GM18867 (cell line): ENCODE results near the gene SHKBP1.
A peak's percentile ranks its signal among the peaks of the same experiment; 100 is the strongest.
"Not testable (repeated sequence)": the region's sequence is repeated elsewhere in the genome, so short reads cannot be mapped to it uniquely, and the experiment has no call there.

Experiments
- ATAC-seq: cut with Tn5 transposase; IDR thresholded peaks from one replicate; pipeline ENCODE4 v1.9.1; 2021; ENCODE audit warnings: mild to moderate bottlenecking, moderate library complexity; ENCODE audit not compliant: unreplicated experiment

SHKBP1 gene

DNA sequence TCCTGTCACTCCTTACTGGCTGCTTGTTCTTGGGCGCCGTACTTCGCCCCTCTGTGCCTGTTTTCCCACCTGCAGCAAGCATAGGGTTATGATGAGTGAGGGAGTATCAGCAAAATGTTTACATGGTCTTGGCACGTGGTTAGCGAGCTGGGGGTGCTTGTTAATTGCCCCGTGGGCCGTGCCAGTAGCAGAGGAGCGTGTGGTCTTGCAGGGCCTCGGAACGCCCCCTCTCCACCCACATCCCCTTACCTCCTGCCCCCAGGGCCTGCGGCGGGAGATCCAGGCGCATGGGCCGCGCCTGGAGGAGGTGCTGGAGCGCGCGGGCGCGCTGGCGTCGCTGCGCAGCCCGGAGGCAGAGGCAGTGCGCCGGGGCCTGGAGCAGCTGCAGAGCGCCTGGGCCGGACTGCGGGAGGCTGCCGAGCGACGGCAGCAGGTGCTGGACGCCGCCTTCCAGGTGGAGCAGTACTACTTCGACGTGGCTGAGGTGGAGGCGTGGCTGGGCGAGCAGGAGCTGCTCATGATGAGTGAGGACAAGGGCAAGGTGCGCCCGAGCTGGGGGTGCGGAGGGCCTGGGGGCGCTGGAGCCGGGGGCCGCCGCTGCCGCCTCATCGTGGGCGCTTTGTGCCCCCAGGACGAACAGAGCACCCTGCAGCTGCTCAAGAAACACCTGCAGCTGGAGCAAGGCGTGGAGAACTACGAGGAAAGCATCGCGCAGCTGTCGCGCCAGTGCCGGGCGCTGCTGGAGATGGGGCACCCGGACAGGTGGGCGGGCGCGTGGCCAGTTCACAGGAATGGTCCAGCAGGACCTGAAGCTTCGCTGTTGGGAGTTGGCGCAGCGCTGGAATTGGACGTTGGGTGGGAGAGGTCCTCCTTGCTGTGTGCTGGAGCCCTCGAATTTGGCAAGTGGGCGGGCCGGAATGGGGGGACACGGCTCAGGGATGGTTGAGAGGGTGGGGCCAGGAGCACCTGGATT lies 22.5 kb upstream of the SHKBP1 start:
- ATAC-seq = no peak

- no peak for ATAC-seq
Observed at GRCh38 chr19:40555978-40556689, 20.5 kb upstream of the SHKBP1 start.

GRCh38 chr19:40556953-40557530 lies 19.6 kb upstream of the SHKBP1 start:
- no peak for ATAC-seq

DNA sequence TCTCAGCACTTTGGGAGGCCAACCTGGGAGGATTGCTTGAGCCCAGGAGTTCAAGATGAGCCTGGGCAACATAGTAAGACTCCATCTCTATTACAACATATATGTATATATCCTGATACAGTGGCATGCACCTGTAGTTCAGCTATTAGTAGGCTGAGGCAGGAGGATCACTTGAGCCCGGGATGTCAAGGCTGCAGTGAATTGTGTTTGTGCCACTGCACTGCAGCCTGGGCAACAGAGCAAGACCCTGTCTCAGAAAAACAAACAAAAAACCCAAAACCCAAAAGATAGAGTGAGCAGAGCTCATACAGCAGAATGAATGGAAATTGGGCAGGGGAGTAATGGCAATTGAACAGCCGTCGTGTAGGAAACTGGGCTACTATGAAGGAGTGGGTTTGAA lies 17.3 kb upstream of the SHKBP1 start:
- ATAC-seq = no peak

DNA sequence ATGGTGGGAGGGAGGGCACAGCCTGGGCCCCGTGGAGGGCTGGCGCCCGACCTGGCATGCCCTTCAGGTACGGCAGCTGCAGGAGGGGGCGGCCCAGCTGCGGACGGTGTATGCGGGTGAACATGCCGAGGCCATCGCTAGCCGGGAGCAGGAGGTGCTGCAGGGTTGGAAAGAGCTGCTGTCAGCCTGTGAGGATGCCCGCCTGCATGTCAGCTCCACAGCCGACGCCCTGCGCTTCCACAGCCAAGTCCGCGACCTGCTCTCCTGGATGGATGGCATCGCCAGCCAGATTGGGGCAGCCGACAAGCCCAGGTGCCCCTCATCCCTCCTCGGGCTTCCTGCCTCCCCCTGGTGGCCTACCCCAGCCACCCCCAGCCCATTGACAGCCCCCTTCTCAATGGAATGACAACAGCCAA lies 16.6 kb upstream of the SHKBP1 start:
- no peak for ATAC-seq

DNA sequence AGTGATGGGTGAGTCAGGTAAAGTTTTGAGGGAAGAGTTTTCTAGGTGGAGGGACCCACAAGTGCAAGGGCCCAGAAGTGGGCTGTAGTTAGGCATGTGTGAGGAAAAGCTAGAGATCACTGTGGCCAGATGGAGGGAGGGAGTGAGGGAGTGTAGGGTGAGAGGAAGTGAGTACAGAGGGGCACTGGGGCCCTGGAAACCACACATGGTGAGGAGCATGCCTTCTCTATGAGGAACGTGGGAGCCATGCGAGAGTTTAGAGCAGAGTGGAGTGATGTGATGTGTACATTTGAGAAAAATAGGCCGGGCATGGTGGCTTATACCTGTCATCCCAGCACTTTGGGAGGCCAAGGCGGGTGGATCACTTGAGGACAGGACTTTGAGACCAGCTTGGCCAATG lies 14.7 kb upstream of the SHKBP1 start:
- no peak for ATAC-seq

DNA sequence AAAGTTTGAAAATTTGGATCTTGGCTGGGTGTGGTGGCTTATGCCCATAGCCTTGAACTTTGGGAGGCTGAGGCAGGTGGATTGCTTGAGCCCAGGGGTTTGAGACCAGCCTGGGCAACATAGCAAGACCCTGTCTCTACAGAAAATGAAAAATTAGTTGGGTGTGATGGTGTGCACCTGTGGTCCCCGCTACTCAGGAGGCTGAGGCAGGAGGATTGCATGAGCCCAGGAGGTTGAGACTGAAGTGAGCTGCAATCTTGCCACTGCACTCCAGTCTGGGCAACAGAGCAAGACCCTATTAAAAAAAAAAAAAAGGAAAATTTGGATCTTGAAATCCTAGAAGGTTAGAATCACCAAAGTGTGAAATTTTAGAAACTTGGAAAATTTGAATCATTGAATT lies 12.1 kb upstream of the SHKBP1 start:
- not testable (repeated sequence) for ATAC-seq

GRCh38 chr19:40565355-40565754 lies 11.3 kb upstream of the SHKBP1 start:
- no peak for ATAC-seq

- ATAC-seq = no peak
Observed at GRCh38 chr19:40565910-40566495, 10.7 kb upstream of the SHKBP1 start.

DNA sequence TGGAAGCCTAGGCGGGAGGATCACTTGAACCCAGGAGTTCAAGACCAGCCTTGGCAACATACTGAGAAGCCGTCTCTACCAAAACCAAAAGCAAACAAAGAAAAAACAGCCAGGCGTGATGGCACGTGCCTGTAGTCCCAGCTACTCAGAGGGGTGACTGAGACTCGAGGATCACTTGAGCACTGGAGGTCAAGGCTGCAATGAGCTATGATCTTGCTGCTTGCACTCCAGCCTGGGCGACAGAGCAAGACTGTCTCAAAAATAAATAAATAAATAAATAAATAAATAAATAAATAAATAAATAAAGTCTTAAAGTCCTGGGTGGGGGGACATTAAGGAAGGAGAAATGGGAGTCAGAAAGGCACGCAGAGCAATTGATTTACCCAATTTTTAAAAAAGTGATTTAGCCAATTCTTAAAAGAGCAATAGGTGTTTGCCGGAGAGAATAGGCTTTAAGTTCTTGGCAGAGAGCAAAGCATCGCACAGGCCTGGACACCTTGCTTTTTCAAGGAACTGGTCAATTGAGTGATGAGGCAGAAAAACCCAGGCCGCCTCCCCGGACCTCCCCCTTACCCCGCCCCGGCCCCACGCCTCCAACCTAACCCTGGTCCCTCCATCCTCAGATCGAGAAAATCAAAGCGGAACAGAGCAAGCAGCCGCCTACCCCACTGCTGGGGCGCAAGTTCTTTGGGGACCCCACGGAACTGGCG lies 9.5 kb upstream of the SHKBP1 start:
- ATAC-seq = no peak

DNA sequence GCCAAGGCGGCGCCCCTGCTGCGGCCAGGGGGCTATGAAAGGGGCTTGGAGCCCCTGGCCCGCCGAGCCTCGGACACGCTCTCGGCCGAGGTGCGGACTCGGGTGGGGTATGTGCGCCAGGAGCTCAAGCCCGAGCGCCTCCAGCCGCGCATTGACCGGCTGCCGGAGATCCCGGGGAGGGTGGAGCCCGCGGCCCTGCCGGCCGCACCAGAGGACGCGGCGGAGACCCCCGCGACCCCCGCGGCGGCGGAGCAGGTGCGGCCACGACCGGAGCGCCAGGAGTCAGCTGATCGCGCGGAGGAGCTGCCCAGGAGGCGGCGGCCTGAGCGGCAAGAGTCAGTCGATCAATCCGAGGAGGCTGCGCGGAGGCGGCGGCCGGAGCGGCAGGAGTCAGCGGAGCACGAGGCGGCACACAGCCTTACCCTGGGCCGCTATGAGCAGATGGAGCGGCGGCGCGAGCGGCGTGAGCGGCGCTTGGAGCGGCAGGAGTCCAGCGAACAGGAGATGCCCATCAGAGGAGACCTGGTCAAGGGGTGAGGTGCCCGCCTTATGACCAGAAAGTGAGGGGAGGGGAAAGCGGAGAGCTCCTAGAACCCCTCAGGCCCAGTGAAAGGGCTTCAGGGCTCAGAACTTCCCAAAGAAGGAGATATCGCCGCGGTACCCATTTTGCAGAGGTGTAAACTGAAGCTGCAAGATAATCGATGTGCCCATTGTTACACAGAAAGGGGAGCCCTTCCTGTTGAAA lies 8.8 kb upstream of the SHKBP1 start:
- ATAC-seq = no peak

GRCh38 chr19:40570313-40571004 lies 6.2 kb upstream of the SHKBP1 start:
- ATAC-seq = peak; percentile 80

GRCh38 chr19:40571005-40571318 lies 5.7 kb upstream of the SHKBP1 start:
- ATAC-seq = peak; percentile 1

GRCh38 chr19:40571831-40572495 lies 4.7 kb upstream of the SHKBP1 start:
- ATAC-seq = no peak

DNA sequence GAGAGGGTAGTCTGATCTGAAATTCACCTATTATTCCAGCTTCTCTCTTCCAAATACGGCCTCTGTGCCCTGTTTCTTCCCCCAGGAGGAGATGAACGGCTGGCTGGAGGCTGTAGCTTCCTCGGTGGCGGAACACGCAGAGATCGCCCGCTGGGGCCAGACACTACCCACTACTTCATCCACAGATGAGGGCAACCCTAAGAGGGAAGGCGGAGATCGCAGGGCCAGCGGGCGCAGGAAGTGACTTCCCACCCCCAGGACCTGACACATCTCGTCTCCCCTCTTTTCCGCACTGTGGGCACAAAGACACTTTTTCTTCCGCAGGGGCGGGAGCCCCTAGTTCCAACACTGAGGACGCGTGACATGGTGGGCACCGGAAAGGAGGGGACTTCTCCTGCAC lies 1.3 kb upstream of the SHKBP1 start:
- ATAC-seq = no peak

DNA sequence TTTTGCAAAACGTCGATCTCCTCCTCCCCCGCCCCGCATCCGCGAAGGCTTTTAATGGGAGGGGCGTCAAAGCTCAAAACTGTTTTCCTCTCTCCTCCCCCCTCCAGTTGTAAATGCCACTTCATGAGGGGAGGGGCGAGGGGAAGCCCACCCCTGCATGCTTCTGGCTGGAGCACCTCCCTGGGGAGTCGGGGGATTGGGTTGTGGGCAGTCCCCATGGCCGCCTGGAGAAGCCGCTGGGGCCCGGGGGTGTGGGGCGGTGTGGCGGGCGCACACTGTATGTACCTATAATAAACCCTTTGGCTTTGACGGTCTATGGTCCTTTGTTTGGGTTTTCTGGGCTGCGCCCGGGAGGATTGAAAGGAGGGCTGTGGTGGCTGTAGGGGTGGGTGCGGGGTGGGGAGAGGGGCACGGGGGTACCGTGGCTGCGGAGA lies 505 bp upstream of the SHKBP1 start:
- ATAC-seq = peak; percentile 19

DNA sequence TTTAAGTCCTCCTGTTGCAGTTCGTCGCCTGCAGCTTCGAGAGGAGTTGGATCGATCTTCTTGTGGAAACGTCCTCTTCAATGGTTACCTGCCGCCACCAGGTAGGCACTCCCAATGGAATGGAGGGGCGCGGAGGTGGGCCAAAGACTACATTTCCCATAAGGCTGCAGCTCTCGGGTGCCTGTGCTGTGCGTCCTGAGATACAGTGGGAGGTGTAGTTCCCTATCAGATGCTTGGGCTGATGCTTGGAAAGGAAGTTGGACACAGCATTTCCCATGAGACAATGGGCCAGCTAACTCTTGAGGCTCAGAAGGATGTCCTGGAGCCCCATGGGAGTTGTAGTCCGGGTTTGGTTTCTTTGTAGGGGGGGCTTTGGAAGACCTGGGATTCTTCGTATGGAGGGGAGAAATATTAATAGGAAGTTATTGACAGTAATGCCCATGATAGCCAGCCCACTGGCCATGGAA lies 1.8 kb downstream of the SHKBP1 start:
- no peak for ATAC-seq

DNA sequence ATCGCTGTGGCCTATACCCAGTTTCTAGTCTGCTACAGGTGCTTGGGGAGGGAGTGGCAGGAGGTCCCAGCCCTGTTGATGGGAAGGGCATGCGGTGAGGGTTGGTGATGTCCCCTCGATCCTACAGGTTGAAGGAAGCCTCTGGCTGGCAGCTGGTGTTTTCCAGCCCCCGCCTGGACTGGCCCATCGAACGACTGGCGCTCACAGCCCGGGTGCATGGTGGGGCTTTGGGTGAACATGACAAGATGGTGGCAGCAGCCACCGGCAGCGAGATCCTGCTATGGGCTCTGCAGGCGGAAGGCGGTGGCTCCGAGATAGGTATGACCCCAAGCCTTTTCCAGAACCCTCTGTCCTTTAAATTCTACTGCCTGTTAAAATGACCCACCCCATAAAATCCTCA lies 3.9 kb downstream of the SHKBP1 start:
- no peak for ATAC-seq

DNA sequence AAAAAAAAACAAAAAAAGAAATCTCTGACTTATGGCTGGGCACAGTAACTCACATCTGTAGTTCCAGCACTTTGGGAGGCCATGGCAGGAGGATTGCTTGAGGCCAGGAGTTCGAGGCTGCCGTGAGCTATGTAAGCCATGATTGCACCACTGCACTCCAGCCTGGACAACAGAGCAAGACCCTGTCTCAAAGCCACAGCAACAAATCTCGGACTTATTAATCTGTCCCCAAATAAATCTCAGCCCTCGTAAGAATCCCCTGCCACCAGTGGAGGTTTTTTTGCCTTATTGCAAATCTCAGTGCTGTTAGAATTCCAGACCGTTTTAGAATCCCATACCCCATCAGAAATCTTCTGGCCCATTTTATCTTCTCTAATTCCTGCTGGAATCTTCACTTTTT lies 4.9 kb downstream of the SHKBP1 start:
- no peak for ATAC-seq
